GM18502 (cell line): Measurements from ENCODE around the gene SLC10A7.

Experiments
- ATAC-seq: cut with Tn5 transposase; IDR thresholded peaks from one replicate; pipeline ENCODE4 v1.9.1; 2021; ENCODE audit warnings: mild to moderate bottlenecking; ENCODE audit not compliant: unreplicated experiment, poor library complexity

Gene SLC10A7, protein sequence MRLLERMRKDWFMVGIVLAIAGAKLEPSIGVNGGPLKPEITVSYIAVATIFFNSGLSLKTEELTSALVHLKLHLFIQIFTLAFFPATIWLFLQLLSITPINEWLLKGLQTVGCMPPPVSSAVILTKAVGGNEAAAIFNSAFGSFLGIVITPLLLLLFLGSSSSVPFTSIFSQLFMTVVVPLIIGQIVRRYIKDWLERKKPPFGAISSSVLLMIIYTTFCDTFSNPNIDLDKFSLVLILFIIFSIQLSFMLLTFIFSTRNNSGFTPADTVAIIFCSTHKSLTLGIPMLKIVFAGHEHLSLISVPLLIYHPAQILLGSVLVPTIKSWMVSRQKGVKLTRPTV

DNA sequence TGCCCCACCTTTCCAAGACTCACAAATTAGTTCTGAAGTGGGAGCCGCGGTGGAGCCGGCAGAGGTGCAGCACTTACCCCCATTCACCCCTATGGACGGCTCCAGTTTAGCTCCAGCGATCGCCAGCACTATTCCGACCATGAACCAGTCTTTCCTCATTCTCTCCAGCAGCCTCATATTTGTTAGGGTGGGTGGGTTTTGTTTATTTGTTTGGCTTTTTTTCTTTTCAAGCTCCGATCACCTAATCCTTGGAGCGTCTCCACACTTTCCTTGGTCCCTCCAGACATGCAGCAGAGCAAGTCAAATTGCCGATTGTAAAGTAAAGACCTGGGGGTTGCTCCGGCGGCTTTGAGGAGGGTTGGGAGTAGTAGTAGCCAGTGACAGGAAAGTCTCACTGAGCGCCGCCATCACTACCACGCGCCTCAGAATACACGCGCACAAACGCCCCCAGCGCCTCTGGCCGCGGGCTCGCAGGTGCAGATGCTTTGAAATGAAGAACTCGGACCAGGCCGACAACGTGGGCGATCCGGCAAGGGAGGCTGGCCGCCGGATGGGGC is at the start of gene SLC10A7:
SLC10A7 (minus strand) TSS at position 400 of the 557 bp plus-strand sequence; CDS start at position 177, 223 bp downstream.
- peak; percentile 86 for ATAC-seq

DNA sequence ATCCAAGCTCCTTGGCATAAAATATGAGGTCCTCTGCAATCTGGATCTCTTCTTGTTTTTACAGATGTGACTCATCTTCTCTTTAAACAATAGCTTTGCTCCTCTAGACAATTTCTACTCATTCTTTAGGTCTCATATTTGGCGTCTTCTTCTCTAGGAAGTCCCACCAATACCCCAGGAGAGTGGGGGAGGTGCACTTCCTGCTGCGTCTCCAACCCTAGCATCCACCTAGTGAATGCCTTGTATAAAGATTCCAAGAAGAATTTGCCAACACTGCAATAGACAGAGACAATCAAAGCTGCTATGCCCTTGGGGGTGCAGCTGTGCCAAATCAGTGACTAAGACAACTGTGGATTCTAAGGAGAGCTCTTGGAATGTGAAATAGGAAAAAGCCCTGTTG is 45.7 kb upstream of the SLC10A7 start:
- no peak for ATAC-seq

DNA sequence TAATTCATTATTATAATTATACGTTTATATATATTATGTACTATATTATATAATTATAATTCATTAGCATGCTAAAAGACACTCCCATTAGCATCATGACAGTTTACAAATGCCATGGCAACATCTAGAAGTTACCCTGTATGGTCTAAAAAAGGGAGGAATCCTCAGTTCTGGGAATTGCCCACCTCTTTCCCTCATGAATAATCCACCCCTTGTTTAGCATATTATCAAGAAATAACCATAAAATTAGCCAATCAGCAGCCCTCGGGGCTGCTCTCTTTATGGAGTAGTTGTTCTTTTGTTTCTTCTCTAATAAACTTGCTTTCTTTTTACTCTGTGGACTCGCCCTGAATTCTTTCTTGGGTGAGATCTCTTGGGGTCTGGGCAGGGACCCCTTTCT is 42.8 kb upstream of the SLC10A7 start:
- ATAC-seq = no peak

DNA sequence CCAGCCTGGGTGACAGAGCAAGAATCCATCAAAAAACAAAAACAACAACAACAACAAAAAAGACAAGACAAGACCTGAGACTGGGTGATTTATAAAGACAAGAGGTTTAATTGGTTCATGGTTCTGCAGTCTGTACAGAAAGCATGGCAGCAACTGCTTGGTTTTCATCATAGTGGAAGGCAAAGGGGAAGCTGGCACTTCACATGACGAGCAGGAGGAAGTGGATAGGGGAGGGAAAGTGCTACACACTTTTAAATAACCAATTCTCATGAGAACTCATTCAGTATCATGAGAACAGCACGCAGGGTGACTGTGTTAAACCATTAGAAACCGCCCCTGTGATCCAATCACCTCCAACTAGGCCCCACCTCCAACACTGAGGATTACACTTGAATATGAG is 28.4 kb upstream of the SLC10A7 start:
- ATAC-seq = no peak

DNA sequence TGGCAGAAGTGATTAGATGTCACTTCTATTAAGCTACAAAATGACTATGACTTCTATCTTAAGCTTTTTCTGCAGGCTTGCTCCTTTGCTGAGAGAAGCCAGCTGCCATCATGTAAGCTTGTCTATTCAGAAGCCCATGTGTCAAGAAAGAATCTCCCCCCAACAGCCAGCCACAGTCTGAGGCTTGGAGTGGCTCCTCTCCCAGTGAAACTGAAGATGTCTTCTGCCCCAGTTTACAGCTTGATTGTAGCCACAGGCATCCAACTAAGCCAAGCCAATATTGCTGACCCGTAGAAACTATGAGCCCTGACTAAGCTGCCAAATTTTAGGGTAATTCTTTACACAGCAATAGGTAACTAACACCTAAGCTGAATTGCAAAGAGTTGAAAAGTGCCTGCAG is 26.7 kb upstream of the SLC10A7 start:
- no peak for ATAC-seq

DNA sequence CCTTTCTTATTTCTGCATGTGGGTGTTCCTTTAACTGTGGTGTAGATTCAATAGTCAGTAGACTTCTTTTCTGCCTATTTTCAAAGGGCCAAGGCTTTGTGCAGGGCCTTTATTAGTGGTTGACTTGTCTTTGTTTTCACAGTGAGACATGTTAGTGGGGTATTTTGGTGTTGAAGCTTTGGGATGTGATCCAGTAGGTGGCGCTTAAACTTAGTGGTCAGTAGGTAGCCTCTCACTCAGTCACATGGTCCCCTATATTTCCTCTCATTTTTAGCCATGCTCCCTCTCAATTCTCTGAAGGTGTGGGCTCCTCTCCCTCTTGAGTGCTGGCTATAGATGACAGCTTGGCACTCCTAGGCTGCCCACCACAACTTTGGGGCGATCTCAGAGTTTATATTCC is 23.4 kb upstream of the SLC10A7 start:
- peak; percentile 68 for ATAC-seq

DNA sequence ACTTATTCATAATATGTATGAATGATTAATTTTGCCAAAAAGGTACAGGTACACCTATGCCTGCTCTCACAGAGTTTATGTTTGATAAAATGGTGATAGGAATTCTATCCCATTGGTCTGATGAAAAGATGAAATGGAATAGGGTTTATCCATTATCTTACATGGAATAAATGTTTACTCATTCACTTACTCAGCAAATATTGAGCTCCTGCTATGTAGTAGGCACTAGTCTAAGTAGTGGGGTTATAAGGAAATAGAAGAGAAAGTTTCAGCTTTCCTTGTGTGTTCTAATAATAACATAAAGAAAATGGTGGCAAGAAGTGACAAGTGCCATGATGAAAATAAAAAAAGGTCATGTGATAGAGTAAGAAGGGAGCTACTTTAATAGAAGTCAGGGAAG is 12.4 kb upstream of the SLC10A7 start:
- ATAC-seq = no peak

DNA sequence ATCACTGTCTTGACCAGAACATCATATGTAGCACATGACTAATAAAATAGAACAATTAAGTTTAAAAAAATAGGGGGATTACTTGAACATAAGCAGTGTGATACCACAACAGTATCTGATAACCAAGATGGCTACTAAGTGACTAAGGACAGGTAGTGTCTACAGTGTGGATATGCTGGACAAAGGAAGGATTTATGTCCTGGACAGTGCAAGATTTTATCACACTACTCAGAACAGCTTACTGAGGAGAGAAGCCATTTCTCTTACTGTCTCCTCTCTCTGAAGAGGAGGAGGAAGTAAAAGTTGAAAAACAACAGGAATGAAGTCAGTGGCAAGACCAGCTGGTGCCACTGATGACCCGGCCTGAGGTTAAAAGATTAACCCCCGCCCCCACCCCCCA is 4.0 kb upstream of the SLC10A7 start:
- ATAC-seq = no peak

DNA sequence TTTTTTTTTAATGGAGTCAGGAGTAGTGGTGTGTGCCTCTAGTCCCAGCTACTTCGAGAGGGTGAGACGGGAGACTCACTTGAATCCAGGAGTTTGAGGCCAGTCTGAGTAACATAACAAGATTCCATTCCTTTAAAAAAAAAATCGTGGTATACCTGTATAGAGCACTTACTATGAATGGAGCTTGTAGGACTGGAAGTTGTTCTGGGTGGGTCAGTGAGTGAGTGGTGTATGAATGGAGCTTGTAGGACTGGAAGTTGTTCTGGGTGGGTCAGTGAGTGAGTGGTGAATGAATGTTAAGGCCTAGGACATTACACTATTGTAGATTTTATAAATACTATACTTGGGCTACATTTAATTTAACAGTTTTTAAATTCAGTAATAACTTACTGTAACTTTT is 2.9 kb upstream of the SLC10A7 start:
- no peak for ATAC-seq

DNA sequence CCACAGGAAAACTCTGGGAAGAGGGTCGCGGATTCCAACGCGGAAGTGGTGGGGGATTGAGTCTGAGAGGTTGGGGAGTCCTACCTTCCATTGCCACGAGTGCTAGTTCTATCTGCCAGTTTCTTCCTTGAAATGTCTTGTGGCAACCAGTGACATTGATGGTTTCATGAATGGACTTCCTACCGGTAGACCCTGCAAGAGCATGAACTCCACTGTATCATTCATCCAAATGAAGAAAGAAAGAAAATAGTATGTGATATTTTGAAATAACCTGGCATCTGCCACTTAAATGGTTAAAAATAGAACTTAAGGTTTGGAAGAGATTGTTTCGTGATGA is 1.1 kb upstream of the SLC10A7 start:
- peak; percentile 20 for ATAC-seq

DNA sequence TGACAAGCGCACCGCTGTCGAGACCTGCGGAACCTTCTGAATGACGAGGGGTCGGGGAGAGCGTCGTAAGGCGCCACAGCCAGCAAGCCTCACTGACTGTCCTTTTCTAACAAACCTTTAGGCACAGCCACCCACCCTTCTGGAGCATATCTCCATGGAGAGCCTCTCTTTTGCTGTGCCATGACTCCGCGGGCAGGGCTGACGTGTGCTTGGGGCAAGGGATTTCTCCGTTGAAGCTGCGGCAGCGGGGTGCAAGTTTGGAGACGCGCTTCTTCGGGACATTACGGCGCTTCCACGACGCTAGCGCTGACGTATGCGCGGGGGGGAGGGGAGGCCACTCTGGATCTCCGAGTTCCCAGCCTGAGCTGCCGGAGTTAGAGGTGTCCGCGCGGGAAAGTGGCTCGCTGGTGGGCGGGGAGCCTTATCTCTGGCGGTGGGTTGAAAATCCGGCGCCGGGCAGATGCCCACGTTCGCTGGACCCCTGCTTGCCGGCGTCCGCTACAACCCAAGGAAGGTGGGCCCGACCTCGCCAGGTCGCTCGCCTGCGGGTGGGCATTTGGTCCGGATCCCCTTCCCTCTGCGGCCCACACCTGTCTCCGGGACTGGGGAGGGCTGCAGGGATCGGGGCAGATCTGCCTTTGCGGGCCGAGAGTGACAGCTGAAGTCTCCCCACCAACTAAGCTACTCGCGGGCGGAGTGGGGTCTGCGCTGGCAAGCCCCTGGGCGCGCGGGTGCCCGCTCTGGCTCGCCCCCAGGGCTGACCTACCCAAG is 543 bp upstream of the SLC10A7 start:
- peak; percentile 79 for ATAC-seq

DNA sequence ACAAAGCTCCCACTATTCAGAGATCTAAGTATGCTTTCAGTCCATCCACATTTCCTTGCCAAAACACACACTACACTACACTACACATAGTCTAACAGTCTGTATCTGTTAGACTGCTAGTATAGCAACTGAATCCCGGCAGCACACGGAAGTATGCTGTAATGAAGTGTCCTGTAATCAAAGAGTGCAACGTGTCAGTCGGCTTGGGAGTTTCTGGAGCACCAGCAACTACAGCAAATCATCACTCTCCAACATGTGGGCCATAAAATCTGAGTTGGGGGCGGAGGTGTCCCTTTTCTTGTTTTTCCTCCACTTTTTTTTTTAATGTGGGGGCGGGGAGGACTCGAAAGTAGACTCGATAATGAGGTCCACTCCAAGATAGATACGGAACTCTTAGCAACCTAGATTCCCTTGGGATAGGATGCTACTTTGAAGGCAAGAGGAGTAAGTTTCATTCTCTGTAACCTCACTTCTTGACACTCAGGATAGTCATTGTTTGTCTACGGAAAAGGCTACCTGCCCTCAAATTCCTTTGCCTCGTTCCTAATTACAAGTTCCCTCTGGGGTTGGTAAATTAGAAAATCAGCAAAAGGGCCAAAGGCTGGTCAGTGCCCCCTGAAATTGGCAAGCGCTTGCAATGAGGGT is 722 bp downstream of the SLC10A7 start:
- peak; percentile 37 for ATAC-seq

DNA sequence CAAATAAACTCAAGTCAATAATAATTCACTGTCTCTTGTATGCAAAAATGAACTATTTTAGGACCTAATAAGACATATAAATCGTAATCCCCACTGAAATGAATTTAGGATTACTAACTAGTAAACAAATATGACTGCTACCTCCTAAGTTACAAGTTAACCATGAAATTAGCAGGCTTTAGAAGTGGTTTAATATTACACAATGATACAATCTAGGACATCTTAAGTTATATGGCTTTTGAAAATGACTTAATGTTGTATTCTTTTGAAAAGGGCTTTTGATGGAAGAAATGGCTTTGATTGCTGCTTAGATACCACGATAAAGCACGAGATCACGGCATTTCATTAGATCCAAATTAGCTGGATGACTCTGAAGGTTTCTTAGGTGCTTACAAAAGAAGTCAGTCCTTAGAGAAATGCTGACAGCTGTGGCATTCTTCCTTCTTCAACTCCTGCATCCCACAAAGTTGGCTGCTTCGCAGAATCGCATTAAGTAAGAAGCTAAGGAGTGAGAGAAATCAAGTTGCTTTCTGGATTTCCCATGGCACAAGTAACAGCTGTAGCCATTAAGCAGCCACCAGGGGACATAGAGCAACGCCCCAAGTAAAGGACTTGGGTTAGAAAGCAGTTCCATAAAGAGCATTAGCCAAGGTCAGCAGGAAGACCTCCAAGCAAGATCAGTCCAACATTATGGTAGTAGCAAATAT is 6.9 kb downstream of the SLC10A7 start:
- no peak for ATAC-seq

DNA sequence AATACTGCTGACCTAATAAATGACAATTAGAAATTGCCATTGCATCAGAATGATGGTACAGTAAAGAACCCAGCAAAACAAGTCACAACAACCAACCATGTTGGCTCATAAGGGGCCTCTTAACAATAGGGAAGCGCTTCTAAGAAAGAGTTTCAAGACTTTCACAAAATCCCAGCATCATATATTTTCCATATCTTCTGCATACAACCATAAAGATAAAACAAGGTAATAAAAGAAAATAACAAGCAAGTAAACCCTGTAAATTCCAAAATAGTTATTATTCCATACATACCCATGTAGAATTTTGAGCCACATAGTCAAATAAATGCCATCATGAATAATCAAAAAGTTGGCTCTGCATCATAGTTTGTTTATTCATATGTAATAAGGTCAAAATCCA is 8.2 kb downstream of the SLC10A7 start:
- no peak for ATAC-seq

DNA sequence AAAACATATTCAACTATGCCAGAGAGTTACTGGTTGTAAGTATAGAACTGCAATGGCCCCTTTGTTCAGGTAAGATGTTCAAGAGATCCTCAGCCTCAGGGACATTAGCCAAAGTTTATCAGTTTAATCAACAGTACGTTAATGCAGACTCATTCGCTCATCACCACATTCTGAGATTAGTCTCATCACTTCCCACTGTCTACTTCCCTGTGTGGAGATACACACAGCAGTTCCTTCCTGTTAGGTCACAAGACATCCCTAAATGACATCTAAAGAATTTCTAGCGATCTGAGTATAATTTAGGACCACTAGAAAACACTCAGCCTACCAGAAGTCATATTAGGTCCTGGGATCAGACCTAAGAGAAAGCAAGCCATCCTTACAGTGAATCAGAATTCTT is 10.4 kb downstream of the SLC10A7 start:
- no peak for ATAC-seq

DNA sequence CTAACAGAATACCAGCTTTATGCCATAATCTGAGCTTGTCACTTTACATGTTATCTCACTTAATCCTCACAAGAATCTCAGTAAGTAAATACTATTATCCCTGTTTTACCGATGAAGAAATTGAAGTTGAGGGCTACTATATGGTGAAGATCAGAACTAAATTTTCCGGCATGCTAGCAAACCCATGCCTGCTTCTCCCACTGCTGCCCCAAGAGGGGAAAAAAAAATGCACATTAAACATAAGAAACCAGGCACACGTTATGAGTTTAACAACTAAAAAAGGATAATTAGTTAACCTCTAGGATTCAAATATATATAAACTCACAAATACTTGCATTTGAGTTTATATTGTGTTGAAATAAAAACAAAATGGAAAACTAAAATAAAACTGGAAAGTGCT is 10.8 kb downstream of the SLC10A7 start:
- no peak for ATAC-seq

DNA sequence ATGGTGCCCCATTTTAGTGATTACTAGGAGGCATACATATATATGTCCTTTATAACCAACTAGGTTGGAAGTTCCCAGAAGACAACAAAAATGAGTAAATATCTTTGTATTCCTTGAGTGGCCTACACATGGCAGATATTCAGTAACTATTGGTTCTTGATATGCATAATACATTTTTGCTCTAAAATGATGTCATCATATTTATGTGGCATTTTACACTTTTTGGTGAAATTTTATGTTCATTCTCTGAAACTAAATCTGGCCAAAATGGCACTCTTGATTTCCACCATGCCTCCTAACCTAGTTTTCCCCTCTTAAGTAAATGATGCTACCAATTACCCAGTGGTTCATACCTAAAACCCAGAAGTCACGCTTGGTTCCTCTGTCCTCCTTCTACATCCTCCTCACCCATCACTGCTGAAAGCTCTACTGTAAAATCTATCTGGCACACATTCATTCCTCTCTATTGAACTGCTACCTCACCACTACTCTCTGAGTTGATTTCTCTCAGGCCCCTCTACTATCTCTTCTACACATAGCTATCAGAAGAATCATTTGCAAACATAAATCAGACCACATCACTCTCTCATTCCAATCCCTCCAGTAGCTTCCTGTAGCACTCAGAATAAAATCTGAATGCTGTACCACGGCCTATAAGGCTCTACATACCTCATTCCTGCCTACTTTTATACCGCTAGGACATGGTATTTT is 13.4 kb downstream of the SLC10A7 start:
- ATAC-seq = no peak

DNA sequence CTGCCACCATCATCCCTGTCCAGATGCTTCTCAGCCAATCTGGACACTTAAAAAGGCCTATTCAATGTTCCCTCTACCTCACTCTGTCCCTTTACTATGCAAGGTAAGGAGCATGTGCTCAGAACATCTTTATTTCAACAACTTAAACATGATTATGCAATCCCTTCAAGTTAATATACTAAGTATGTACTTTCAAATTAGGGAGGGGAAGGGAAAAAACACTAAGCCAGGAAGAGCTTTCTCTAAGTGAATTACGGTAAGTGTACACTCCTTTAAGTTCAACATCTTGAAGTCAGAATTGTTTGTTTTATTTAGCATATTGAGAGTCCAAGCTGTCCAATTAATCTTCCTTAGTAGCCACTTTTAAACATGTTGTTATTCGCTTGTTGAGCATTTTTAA is 14.1 kb downstream of the SLC10A7 start:
- ATAC-seq = no peak

DNA sequence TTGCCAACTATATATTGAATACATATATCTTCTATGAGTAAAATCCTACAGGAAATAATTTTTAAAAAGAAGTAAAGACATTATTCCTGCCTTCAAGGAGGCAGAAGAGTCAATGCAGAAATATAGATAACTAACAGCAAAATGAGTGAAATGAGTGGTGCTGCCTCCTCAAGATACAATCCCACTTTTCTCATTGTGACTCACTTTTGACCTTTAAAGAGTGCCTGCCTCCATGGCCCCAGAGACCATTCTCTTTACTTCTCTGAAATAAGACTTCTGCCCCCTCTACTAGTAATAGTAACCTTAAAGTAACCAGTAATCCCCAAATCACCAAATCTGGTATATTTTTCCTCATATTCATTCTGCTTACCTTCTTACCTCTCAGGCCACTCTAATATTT is 15.5 kb downstream of the SLC10A7 start:
- no peak for ATAC-seq

DNA sequence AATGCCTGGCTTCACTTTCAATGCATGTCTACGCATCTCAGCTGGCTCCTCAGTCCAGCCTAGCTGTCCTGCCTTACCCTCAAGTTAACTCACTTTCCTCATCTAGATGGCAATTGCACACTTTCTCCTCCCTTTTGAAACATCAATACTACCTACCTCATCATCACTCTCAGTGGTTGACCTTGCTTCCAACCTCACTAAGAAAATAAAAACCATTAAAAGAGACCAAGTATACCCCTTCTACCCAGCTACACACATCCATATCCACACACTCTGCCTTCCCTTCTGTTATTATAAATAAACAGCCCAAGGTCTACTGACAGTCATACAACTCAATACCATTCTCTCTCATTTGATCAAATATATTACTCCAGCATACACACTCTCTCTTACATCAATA is 21.5 kb downstream of the SLC10A7 start:
- no peak for ATAC-seq
